ENCODE measurements around the gene SS18.

DNA sequence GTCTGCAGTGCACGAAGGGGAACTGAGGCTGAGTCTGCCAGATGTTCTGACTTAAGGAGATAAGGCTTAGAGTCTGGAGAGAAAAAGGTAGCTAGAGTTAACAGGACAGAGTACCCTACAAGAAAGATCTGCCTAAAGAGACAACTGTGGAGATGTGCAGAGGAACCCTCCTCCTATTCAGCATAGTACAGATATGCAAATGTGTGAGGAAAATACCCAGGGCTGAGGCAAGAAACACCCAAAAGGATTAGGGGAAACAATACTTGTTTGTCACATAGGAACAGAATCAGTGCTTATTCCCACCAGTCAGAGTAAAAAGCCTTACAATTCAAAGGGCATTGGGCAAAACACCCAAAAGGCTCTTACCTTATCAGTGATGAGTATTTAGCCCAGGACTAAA is 67.8 kb downstream of the SS18 start:
- TF ChIP-seq POLR2A (IDR thresholded peaks at IDR 0.05; ENCODE audit: low read depth): no peak
- TF ChIP-seq, protein P1, sequence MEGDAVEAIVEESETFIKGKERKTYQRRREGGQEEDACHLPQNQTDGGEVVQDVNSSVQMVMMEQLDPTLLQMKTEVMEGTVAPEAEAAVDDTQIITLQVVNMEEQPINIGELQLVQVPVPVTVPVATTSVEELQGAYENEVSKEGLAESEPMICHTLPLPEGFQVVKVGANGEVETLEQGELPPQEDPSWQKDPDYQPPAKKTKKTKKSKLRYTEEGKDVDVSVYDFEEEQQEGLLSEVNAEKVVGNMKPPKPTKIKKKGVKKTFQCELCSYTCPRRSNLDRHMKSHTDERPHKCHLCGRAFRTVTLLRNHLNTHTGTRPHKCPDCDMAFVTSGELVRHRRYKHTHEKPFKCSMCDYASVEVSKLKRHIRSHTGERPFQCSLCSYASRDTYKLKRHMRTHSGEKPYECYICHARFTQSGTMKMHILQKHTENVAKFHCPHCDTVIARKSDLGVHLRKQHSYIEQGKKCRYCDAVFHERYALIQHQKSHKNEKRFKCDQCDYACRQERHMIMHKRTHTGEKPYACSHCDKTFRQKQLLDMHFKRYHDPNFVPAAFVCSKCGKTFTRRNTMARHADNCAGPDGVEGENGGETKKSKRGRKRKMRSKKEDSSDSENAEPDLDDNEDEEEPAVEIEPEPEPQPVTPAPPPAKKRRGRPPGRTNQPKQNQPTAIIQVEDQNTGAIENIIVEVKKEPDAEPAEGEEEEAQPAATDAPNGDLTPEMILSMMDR (IDR thresholded peaks at IDR 0.05): no peak

Measured in esophagus muscularis mucosa (tissue), 3 donors.